B cell (primary cell): ENCODE results near the gene PEAK1. TPM values are rescaled to one million over a fixed set of nuclear protein-coding genes. Genes with fewer than 3 reads are reported as not detected.
A peak's percentile ranks its signal among the peaks of the same experiment; 100 is the strongest.

ENCODE experiments used
- ATAC-seq: fragments of 200-7000 bp; cut with Tn5 transposase; one replicate; pipeline ENCODE4 v1.10.0; 2021; ENCODE audit warnings: low read depth, mild to moderate bottlenecking, moderate number of reproducible peaks, moderate library complexity
- CTCF ChIA-PET: fragments of 350-600 bp; sonication (Branson Sonifier 250); formaldehyde crosslinking; loops from one replicate; lab custom pipeline; 2021; ENCODE audit warnings: antibody characterized with exemption, inconsistent platforms; lab: Charles Lee
- POLR2A ChIA-PET: fragments of 350-600 bp; sonication (Branson Sonifier 250); formaldehyde crosslinking; loops from one replicate; lab custom pipeline; 2021; ENCODE audit warnings: antibody characterized with exemption; lab: Charles Lee
- DNase-seq: peaks from one replicate; pipeline ENCODE4 v3.0.0; 2013
- H2AFZ ChIP-seq: 2 replicates; pipeline ENCODE4 v1.6.1; 2012; ENCODE audit warnings: mild to moderate bottlenecking, low read depth, low read length; ENCODE audit not compliant: insufficient read depth, poor library complexity, severe bottlenecking
- H3K27ac ChIP-seq, 2 donors: 1 replicate in 1 of 2; 2 replicates in 1 of 2; pipeline ENCODE4 v1.5.1; 2012 to 2013; ENCODE audit warnings: low read length in 2 of 2, mild to moderate bottlenecking in 2 of 2, moderate library complexity in 1 of 2
- H3K27me3 ChIP-seq, 4 experiments: fragments of 200-600 bp in 1 of 4; sonication (generic) in 1 of 4; replicated peaks in 1 of 4; 1 replicate in 2 of 4; 2 replicates in 2 of 4; pipeline versions ENCODE4 v1.6.1 to v1.7.0; 2013 to 2016; ENCODE audit warnings: low read length in 3 of 4, mild to moderate bottlenecking in 2 of 4, mixed read lengths in 1 of 4, moderate library complexity in 1 of 4; ENCODE audit not compliant: insufficient read depth in 4 of 4, control insufficient read depth in 3 of 4; ENCODE audit errors: control extremely low read depth in 1 of 4
- H3K36me3 ChIP-seq, 2 experiments: replicated peaks in 1 of 2; 1 replicate in 1 of 2; 2 replicates in 1 of 2; pipeline versions ENCODE4 v1.6.1 to v1.7.1; 2013; ENCODE audit warnings: low read length in 1 of 2; ENCODE audit not compliant: insufficient read depth in 2 of 2, control insufficient read depth in 1 of 2; ENCODE audit errors: control extremely low read depth in 1 of 2, extremely low read depth in 1 of 2
- H3K4me1 ChIP-seq, 2 donors: fragments of 200-600 bp in 1 of 2; sonication (generic) in 1 of 2; 1 replicate in 1 of 2; 2 replicates in 1 of 2; pipeline versions ENCODE4 v1.5.1 to v1.6.1; 2013 to 2017; ENCODE audit warnings: low read length in 2 of 2; ENCODE audit not compliant: control insufficient read depth in 2 of 2, insufficient read depth in 2 of 2
- H3K4me2 ChIP-seq: replicated peaks from 2 replicates; pipeline ENCODE3; 2012; ENCODE audit warnings: mild to moderate bottlenecking, low read depth, low read length; ENCODE audit not compliant: poor library complexity, severe bottlenecking
- H3K4me3 ChIP-seq, 5 experiments: fragments of 200-600 bp in 1 of 5; sonication (generic) in 1 of 5; 1 replicate in 3 of 5; 2 replicates in 2 of 5; pipeline versions ENCODE4 v1.5.1 to v1.7.0; 2011 to 2016; ENCODE audit warnings: low read length in 4 of 5, mild to moderate bottlenecking in 4 of 5, low read depth in 2 of 5, control low read depth in 1 of 5, moderate library complexity in 1 of 5; ENCODE audit not compliant: insufficient read depth in 1 of 5; ENCODE audit errors: control extremely low read depth in 1 of 5, extremely low read depth in 1 of 5
- H3K79me2 ChIP-seq: fragments of 200-600 bp; sonication (generic); one replicate; pipeline ENCODE4 v1.6.0; 2016; ENCODE audit warnings: low read length; ENCODE audit not compliant: control insufficient read depth, insufficient read depth
- H3K9ac ChIP-seq: fragments of 200-600 bp; sonication (generic); 2 replicates; pipeline ENCODE4 v1.6.1; 2017; ENCODE audit warnings: mild to moderate bottlenecking, low read length, moderate library complexity
- H3K9me3 ChIP-seq, 3 donors: one replicate each; pipeline versions ENCODE4 v1.6.1 to v1.7.1; 2013; ENCODE audit warnings: low read length in 2 of 3; ENCODE audit not compliant: control insufficient read depth in 2 of 3, insufficient read depth in 1 of 3; ENCODE audit errors: control extremely low read depth in 1 of 3
- H4K20me1 ChIP-seq: 2 replicates; pipeline ENCODE4 v1.6.0; 2012; ENCODE audit warnings: mild to moderate bottlenecking, low read length; ENCODE audit not compliant: insufficient read depth, control insufficient read depth, poor library complexity, severe bottlenecking
- H3K27ac Mint-ChIP-seq: one replicate; pipeline ENCODE4 v1.8.0; 2021; ENCODE audit warnings: mixed read lengths
- H3K27me3 Mint-ChIP-seq: one replicate; pipeline ENCODE4 v1.8.0; 2021; ENCODE audit warnings: mixed read lengths
- H3K4me1 Mint-ChIP-seq: one replicate; pipeline ENCODE4 v1.8.0; 2021; ENCODE audit warnings: mixed read lengths
- H3K4me3 Mint-ChIP-seq: one replicate; pipeline ENCODE4 v1.8.0; 2021; ENCODE audit warnings: mixed read lengths
- H3K9me3 Mint-ChIP-seq: one replicate; pipeline ENCODE4 v1.8.0; 2022; ENCODE audit warnings: mixed read lengths; ENCODE audit not compliant: insufficient read depth
- EZH2 ChIP-seq: IDR thresholded peaks from 2 replicates; pipeline ENCODE4 v1.6.1; 2012; ENCODE audit warnings: borderline replicate concordance, low read depth, mild to moderate bottlenecking, moderate library complexity, low read length; ENCODE audit not compliant: insufficient read depth, poor library complexity, severe bottlenecking
- WGBS: methylation state at CpG from one replicate; pipeline ENCODE4 v1.1.5; 2013; ENCODE audit warnings: missing lambda C conversion rate; ENCODE audit not compliant: insufficient coverage; 5-methylcytosine and 5-hydroxymethylcytosine counted together
- intact Hi-C: fragments of 100-400 bp; cut with micrococcal nuclease; formaldehyde crosslinking; loops from one replicate; pipeline ENCODE4 v1.10.0; 2022
- polyA plus RNA-seq: library from polyadenylated mRNA; depleted of rRNA; stranded (reverse); fragments of >200 nt; gene quantifications from 2 replicates; pipeline ENCODE4 v1.2.3, GENCODE V29; 2012
- total RNA-seq, 2 donors: library from RNA; stranded (reverse); fragments of 120-200 nt in 1 of 2; gene quantifications; 1 replicate in 1 of 2; 2 replicates in 1 of 2; pipeline versions ENCODE4 v1.2.3 to v1.2.4, GENCODE V29; 2013 to 2022
- TF ChIP-seq, protein P1 (sequence below): fragments of 200-600 bp; IDR thresholded peaks from one replicate; pipeline ENCODE4 v1.8.0; 2022; ENCODE audit warnings: antibody characterized with exemption, mild to moderate bottlenecking

The PEAK1 gene
- total and polyA plus RNA-seq, 2 donors (not counting 1 experiment from before 2014, with no cell fraction given), result 13.4 to 38.0 TPM

DNA sequence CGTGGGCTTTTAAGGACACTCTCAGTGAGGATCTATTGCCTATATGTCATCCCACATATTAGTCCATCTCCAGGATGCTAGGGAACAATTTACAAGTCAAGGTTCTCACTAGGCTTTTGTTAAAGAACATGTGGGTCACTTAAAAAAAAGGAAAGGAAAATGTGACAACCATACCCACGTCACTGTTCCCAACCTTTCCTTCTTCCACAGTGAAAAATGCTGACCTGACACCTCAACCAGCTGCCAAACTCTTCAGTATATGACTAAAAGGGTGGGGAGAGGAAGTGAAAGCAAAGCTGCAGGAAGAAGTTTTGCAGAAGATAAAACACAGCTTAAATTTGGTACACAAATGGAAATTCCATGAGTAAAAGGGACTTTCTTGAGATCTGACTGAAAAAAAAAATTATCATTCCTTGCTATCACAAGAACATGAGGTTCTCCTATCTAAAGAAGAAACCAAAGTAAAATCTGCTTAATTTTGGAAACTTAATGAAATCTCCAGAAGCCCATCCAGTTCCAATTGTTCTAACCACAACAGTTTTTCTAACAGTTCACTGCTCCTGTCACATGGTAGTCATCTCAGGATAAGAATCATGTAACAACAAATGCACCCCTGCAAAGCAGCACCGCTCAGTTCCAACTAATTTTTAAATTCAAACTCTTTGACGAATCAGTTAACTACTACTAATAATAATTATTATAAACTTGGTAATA is 232.0 kb downstream of the PEAK1 start:
- TF ChIP-seq EZH2, result no peak
- TF ChIP-seq, protein P1, sequence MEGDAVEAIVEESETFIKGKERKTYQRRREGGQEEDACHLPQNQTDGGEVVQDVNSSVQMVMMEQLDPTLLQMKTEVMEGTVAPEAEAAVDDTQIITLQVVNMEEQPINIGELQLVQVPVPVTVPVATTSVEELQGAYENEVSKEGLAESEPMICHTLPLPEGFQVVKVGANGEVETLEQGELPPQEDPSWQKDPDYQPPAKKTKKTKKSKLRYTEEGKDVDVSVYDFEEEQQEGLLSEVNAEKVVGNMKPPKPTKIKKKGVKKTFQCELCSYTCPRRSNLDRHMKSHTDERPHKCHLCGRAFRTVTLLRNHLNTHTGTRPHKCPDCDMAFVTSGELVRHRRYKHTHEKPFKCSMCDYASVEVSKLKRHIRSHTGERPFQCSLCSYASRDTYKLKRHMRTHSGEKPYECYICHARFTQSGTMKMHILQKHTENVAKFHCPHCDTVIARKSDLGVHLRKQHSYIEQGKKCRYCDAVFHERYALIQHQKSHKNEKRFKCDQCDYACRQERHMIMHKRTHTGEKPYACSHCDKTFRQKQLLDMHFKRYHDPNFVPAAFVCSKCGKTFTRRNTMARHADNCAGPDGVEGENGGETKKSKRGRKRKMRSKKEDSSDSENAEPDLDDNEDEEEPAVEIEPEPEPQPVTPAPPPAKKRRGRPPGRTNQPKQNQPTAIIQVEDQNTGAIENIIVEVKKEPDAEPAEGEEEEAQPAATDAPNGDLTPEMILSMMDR, result no peak
- peak overlapping the region; percentile 6 for H3K9ac ChIP-seq
- peaks cover 63 to 65% of the 10 kb centered on the region in 2 donors for H3K4me1 ChIP-seq
- POLR2A ChIA-PET, result interaction anchor here (1.1 to 1.4 kb wide), 2 partner anchors 233 to 350 kb away, joined by 3 read pairs; partner anchors contain the start of gene HMG20A
- no peaks in the 10 kb centered on the region for H3K36me3 ChIP-seq
- Mint-ChIP-seq H3K9me3 (no peaks in the 10 kb centered on the region), H3K27ac (peak overlapping the region; percentile 92), H3K4me1 (peaks cover 56% of the 10 kb centered on the region), H3K27me3 (no peaks in the 10 kb centered on the region), H3K4me3 (peak overlapping the region; percentile 75)
- peak overlapping the region; percentile 58 for H3K4me2 ChIP-seq
- H3K9me3 ChIP-seq, result no peaks in the 10 kb centered on the region
- no peaks in the 10 kb centered on the region for H3K27me3 ChIP-seq
- peak overlapping the region in 1 of 5 experiments; percentile 3 for H3K4me3 ChIP-seq
- no peaks in the 10 kb centered on the region for H4K20me1 ChIP-seq
- no peak overlapping the region for H2AFZ ChIP-seq
- H3K27ac ChIP-seq, result peak overlapping the region; percentile 79 to 80
- ATAC-seq (peak; percentile 82), DNase-seq (peak; percentile 81)
- WGBS, result 0% methylated on average over 1 of the region's 4 CpGs
- CTCF ChIA-PET, result interaction anchor here (0.8 to 14.0 kb wide), 12 partner anchors 27 to 355 kb away, joined by 3 to 252 read pairs (median 4); no protein-coding TSS in a partner anchor
- intact Hi-C loops, result loop anchor here (5.0 kb wide), 3 partner anchors 106 to 889 kb away; partner anchors contain the start of genes HMG20A, PEAK1 and TBC1D2B
- peaks cover 11% of the 10 kb centered on the region for H3K79me2 ChIP-seq

DNA sequence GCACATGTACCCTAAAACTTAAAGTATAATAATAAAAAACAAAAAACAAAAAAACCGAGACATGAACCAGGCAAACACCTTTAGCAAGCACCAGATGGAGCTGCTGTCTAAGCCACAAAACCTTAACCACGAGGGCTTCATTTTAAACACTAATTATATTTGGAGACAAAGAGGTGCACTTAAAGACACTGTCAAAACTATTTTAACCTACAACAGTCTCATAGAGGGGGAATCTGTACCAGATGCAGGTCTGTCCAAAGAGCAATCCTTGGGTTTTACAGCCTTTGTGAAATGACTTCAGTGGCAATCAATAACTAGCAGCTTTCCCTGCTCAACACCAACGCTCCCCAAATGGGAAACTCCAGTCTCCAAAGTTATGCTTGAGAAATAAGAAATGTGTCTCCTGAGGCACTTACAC is 233.3 kb downstream of the PEAK1 start:
- 0% methylated on average over 1 of the region's 3 CpGs for WGBS
- peak overlapping the region; percentile 79 to 80 for H3K27ac ChIP-seq
- ATAC-seq (no peak), DNase-seq (peak; percentile 60)
- ChIA-PET POLR2A (no interaction called here), CTCF (interaction anchor here (0.6 to 14.0 kb wide), 13 partner anchors 12 to 356 kb away, joined by 3 to 252 read pairs (median 4); no protein-coding TSS in a partner anchor)
- H3K9ac ChIP-seq, result no peak overlapping the region
- H3K9me3 ChIP-seq, result no peaks in the 10 kb centered on the region
- H4K20me1 ChIP-seq, result no peaks in the 10 kb centered on the region
- no peaks in the 10 kb centered on the region for H3K9me3 Mint-ChIP-seq
- no peak overlapping the region for H3K4me3 Mint-ChIP-seq
- H3K4me1 ChIP-seq, result peaks cover 76% of the 10 kb centered on the region in 2 donors
- intact Hi-C loops, result loop anchor here (1.0 to 5.0 kb wide), 6 partner anchors 68 to 891 kb away; partner anchors contain the start of genes HMG20A, PEAK1 and TBC1D2B
- TF ChIP-seq EZH2, result no peak
- TF ChIP-seq, protein P1, result peak; percentile 76
- H3K4me3 ChIP-seq, result no peak overlapping the region
- H3K79me2 ChIP-seq, result peaks cover 11% of the 10 kb centered on the region
- peak overlapping the region; percentile 53 for H3K27ac Mint-ChIP-seq
- no peaks in the 10 kb centered on the region for H3K27me3 Mint-ChIP-seq
- no peaks in the 10 kb centered on the region for H3K36me3 ChIP-seq
- H3K4me1 Mint-ChIP-seq, result peaks cover 66% of the 10 kb centered on the region
- no peaks in the 10 kb centered on the region for H3K27me3 ChIP-seq
- peak overlapping the region; percentile 58 for H3K4me2 ChIP-seq
- no peak overlapping the region for H2AFZ ChIP-seq
